T-helper 2 cell treated with Interferon-gamma antibody and Interleukin-4, amounts not matched to agents 5 μg/mL and 100 μg/mL, for 36 hours (primary cell): Measurements from ENCODE around the gene CWH43.
"Not testable (repeated sequence)": the region's sequence is repeated elsewhere in the genome, so short reads cannot be mapped to it uniquely, and the experiment has no call there.

Source experiments
- DNase-seq: peaks from one replicate; pipeline ENCODE4 v3.0.0; 2021; ENCODE audit warnings: low spot score
- H3K27ac Mint-ChIP-seq: one replicate; pipeline ENCODE4 v1.8.0; 2021; ENCODE audit warnings: mild to moderate bottlenecking, mixed read lengths
- H3K27me3 Mint-ChIP-seq: one replicate; pipeline ENCODE4 v1.8.0; 2021; ENCODE audit warnings: low read depth, mixed read lengths
- H3K36me3 Mint-ChIP-seq: one replicate; pipeline ENCODE4 v1.8.0; 2021; ENCODE audit warnings: low read depth, mixed read lengths
- H3K4me1 Mint-ChIP-seq: one replicate; pipeline ENCODE4 v1.8.0; 2021; ENCODE audit warnings: low read depth, mixed read lengths
- H3K4me3 Mint-ChIP-seq: one replicate; pipeline ENCODE4 v1.8.0; 2022; ENCODE audit warnings: mild to moderate bottlenecking, moderate library complexity, mixed read lengths
- H3K9me3 Mint-ChIP-seq: one replicate; pipeline ENCODE4 v1.8.0; 2021; ENCODE audit warnings: mixed read lengths

CWH43 gene

GRCh38 chr4:49092608-49093135 is 106.6 kb downstream of the CWH43 start:
- H3K27ac Mint-ChIP-seq, H3K27me3 Mint-ChIP-seq, H3K4me3 Mint-ChIP-seq, DNase-seq, H3K4me1 Mint-ChIP-seq: not testable (repeated sequence)
- Mint-ChIP-seq H3K36me3 (peaks cover 33% of the 10 kb centered on the region), H3K9me3 (peaks cover 44% of the 10 kb centered on the region)

GRCh38 chr4:49096215-49096614 is 110.1 kb downstream of the CWH43 start:
- H3K4me3 Mint-ChIP-seq, H3K4me1 Mint-ChIP-seq, H3K27ac Mint-ChIP-seq, H3K27me3 Mint-ChIP-seq, DNase-seq: not testable (repeated sequence)
- Mint-ChIP-seq H3K9me3 (peaks cover 69% of the 10 kb centered on the region), H3K36me3 (peaks cover 56% of the 10 kb centered on the region)

GRCh38 chr4:49096627-49097026 is 110.6 kb downstream of the CWH43 start:
- peaks cover 69% of the 10 kb centered on the region for H3K9me3 Mint-ChIP-seq
- peaks cover 55% of the 10 kb centered on the region for H3K36me3 Mint-ChIP-seq

GRCh38 chr4:49097071-49097470 is 111.0 kb downstream of the CWH43 start:
- not testable (repeated sequence) for DNase-seq, H3K4me1 Mint-ChIP-seq, H3K4me3 Mint-ChIP-seq, H3K27me3 Mint-ChIP-seq, H3K27ac Mint-ChIP-seq
- H3K9me3 Mint-ChIP-seq: peaks cover 65% of the 10 kb centered on the region
- H3K36me3 Mint-ChIP-seq: peaks cover 50% of the 10 kb centered on the region

More at GRCh38 chr4:49096627-49097026, 110.6 kb downstream of the CWH43 start:
- not testable (repeated sequence) for H3K4me1 Mint-ChIP-seq, DNase-seq, H3K27ac Mint-ChIP-seq, H3K27me3 Mint-ChIP-seq, H3K4me3 Mint-ChIP-seq

- H3K4me3 Mint-ChIP-seq, H3K27ac Mint-ChIP-seq, DNase-seq, H3K27me3 Mint-ChIP-seq, H3K4me1 Mint-ChIP-seq: not testable (repeated sequence)
- H3K9me3 Mint-ChIP-seq: peaks cover 64% of the 10 kb centered on the region
- peaks cover 50% of the 10 kb centered on the region for H3K36me3 Mint-ChIP-seq
Observed at GRCh38 chr4:49097505-49097904, 111.4 kb downstream of the CWH43 start.

GRCh38 chr4:49098034-49098759 is 112.1 kb downstream of the CWH43 start:
- peaks cover 66% of the 10 kb centered on the region for H3K9me3 Mint-ChIP-seq
- H3K4me3 Mint-ChIP-seq: not testable (repeated sequence)

GRCh38 chr4:49099831-49100444 is 113.9 kb downstream of the CWH43 start:
- Mint-ChIP-seq H3K9me3 (peaks cover 79% of the 10 kb centered on the region), H3K36me3 (peaks cover 64% of the 10 kb centered on the region)
- H3K27me3 Mint-ChIP-seq, H3K27ac Mint-ChIP-seq, DNase-seq, H3K4me3 Mint-ChIP-seq, H3K4me1 Mint-ChIP-seq: not testable (repeated sequence)

More at GRCh38 chr4:49098034-49098759, 112.1 kb downstream of the CWH43 start:
- H3K27me3 Mint-ChIP-seq, H3K4me1 Mint-ChIP-seq, H3K27ac Mint-ChIP-seq, DNase-seq: not testable (repeated sequence)
- peaks cover 52% of the 10 kb centered on the region for H3K36me3 Mint-ChIP-seq

GRCh38 chr4:49102344-49102898 is 116.3 kb downstream of the CWH43 start:
- H3K4me1 Mint-ChIP-seq, H3K27me3 Mint-ChIP-seq, H3K27ac Mint-ChIP-seq, DNase-seq, H3K4me3 Mint-ChIP-seq: not testable (repeated sequence)
- H3K9me3 Mint-ChIP-seq: peaks cover 81% of the 10 kb centered on the region
- H3K36me3 Mint-ChIP-seq: peaks cover 71% of the 10 kb centered on the region

- peaks cover 81% of the 10 kb centered on the region for H3K9me3 Mint-ChIP-seq
- H3K4me3 Mint-ChIP-seq, H3K4me1 Mint-ChIP-seq, H3K27ac Mint-ChIP-seq, H3K27me3 Mint-ChIP-seq, DNase-seq: not testable (repeated sequence)
- H3K36me3 Mint-ChIP-seq: peaks cover 69% of the 10 kb centered on the region
Observed at GRCh38 chr4:49103436-49104136, 117.5 kb downstream of the CWH43 start.

- not testable (repeated sequence) for H3K27me3 Mint-ChIP-seq, DNase-seq, H3K27ac Mint-ChIP-seq, H3K4me1 Mint-ChIP-seq, H3K4me3 Mint-ChIP-seq
- peaks cover 77% of the 10 kb centered on the region for H3K9me3 Mint-ChIP-seq
- peaks cover 64% of the 10 kb centered on the region for H3K36me3 Mint-ChIP-seq
Observed at GRCh38 chr4:49104231-49104930, 118.3 kb downstream of the CWH43 start.

GRCh38 chr4:49105248-49105904 is 119.3 kb downstream of the CWH43 start:
- not testable (repeated sequence) for H3K4me3 Mint-ChIP-seq, DNase-seq, H3K27me3 Mint-ChIP-seq, H3K4me1 Mint-ChIP-seq, H3K27ac Mint-ChIP-seq
- Mint-ChIP-seq H3K36me3 (peaks cover 64% of the 10 kb centered on the region), H3K9me3 (peaks cover 76% of the 10 kb centered on the region)

- not testable (repeated sequence) for H3K4me3 Mint-ChIP-seq, DNase-seq, H3K4me1 Mint-ChIP-seq, H3K27me3 Mint-ChIP-seq, H3K27ac Mint-ChIP-seq
- peaks cover 67% of the 10 kb centered on the region for H3K36me3 Mint-ChIP-seq
- H3K9me3 Mint-ChIP-seq: peaks cover 82% of the 10 kb centered on the region
Observed at GRCh38 chr4:49107262-49107661, 121.2 kb downstream of the CWH43 start.
